ENCODE data around the gene DBT. TPM values are rescaled to one million over a fixed set of nuclear protein-coding genes. Genes with fewer than 3 reads are reported as not detected.
A peak's percentile ranks its signal among the peaks of the same experiment; 100 is the strongest.

The DBT gene
- total and polyA plus RNA-seq, 10 of the 15 experiments (the other 5 are each of a cell fraction or from before 2014, with no cell fraction given): 2.1 to 15.9 (median 6.9) TPM

- ChIA-PET SMC1A (ENCODE audit: uncharacterized antibody, unreplicated experiment) (interaction anchor here (0.7 kb wide), 1 partner anchor 264 kb away, joined by 3 read pairs; no protein-coding TSS in a partner anchor), RAD21 (ENCODE audit: unreplicated experiment) (no interaction called here), POLR2A (interaction anchor here (0.6 kb wide), 1 partner anchor 13 kb away, joined by 4 read pairs; no protein-coding TSS in a partner anchor), CTCF (no interaction called here)
- H2AFZ ChIP-seq (ENCODE audit: control insufficient read depth, low read depth, low read length): no peak overlapping the region
- no peaks in the 10 kb centered on the region for H3K79me2 ChIP-seq (ENCODE audit: control insufficient read depth, insufficient read depth, low read length)
- H3K27me3 ChIP-seq (replicated peaks in 1 of 2; ENCODE audit: control insufficient read depth in 2 of 2, insufficient read depth in 2 of 2, low read length in 1 of 2): no peaks in the 10 kb centered on the region
- ATAC-seq (peak; percentile 91), DNase-seq (ENCODE audit: low read depth, low spot score) (peak; percentile 23), FAIRE-seq (peak; percentile 23)
- intact Hi-C loops (cut with micrococcal nuclease; ENCODE audit: unreplicated experiment): no loop called here
- no TSS peak for BruUV-seq (replicated peaks)
- 0% methylated on average over 1 of the region's 1 CpG for WGBS (ENCODE audit: insufficient coverage, insufficient replicate concordance, low lambda C conversion rate, missing lambda C conversion rate)
- no peak overlapping the region for H3K9ac ChIP-seq (ENCODE audit: control insufficient read depth, insufficient read depth, low read length)
- H3K36me3 ChIP-seq (ENCODE audit: control insufficient read depth in 2 of 2, insufficient read depth in 2 of 2, low read length in 1 of 2): peaks cover 0 to 3% of the 10 kb centered on the region in 2 experiments; a peak in 1 of 4 replicates
- H4K20me1 ChIP-seq (ENCODE audit: control insufficient read depth, insufficient read depth): no peaks in the 10 kb centered on the region
- no peaks in the 10 kb centered on the region; the same call in 2 of the 3 replicates for H3K9me3 ChIP-seq (replicated peaks; ENCODE audit: control insufficient read depth, insufficient read depth, low read length)
- H3K4me1 ChIP-seq (ENCODE audit: control insufficient read depth, insufficient read depth, low read length): peaks cover 11% of the 10 kb centered on the region
- no peak overlapping the region for H3K27ac ChIP-seq (ENCODE audit: control insufficient read depth, insufficient read depth)
- in situ Hi-C loops (cut with MboI): no loop called here
- no peak overlapping the region for H3K4me2 ChIP-seq (ENCODE audit: control insufficient read depth, insufficient read depth)
- H3K4me3 ChIP-seq: no peak overlapping the region
- peak; percentile 43; the same call in 1 of the 2 replicates for TF ChIP-seq PAX5 (IDR thresholded peaks at IDR 0.05; ENCODE audit: borderline replicate concordance, low read depth, low read length)
- no peak for TF ChIP-seq PAX8 (IDR thresholded peaks at IDR 0.05)
- no peak for TF ChIP-seq POLR2A (IDR thresholded peaks at IDR 0.05; ENCODE audit: low read depth, low read length)
- TF ChIP-seq ZNF207 (IDR thresholded peaks at IDR 0.05; ENCODE audit: borderline replicate concordance): no peak
- peak; percentile 96; the same call in 1 of the 2 replicates for TF ChIP-seq ZBED1 (IDR thresholded peaks at IDR 0.05; ENCODE audit: borderline replicate concordance)
- 0 out of 2 replicates have a peak, but pooled peaks have one; percentile 61 for TF ChIP-seq CBX5 (IDR thresholded peaks at IDR 0.05; ENCODE audit: low read depth)
- no peak for TF ChIP-seq CHD1 (IDR thresholded peaks at IDR 0.05; ENCODE audit: low read depth, low read length)
- 0 out of 2 replicates have a peak, but pooled peaks have one; percentile 21 for TF ChIP-seq MTA2 (IDR thresholded peaks at IDR 0.05; ENCODE audit: low read depth)
- TF ChIP-seq PRDM15 (CRISPR knock-in tag; IDR thresholded peaks at IDR 0.05): no peak
- no peak for TF ChIP-seq E4F1 (IDR thresholded peaks at IDR 0.05; ENCODE audit: borderline replicate concordance, partially characterized antibody)
- TF ChIP-seq ESRRA (IDR thresholded peaks at IDR 0.05; ENCODE audit: low read length): no peak
- no peak for TF ChIP-seq NR2F1 (conservative IDR thresholded peaks at IDR 0.05)
- no peak for TF ChIP-seq MLLT1 (IDR thresholded peaks at IDR 0.05)
Measured at GRCh38 chr1:100184536-100184935, 65.1 kb downstream of the DBT start.
